PC-3 (cell line): ENCODE data around the gene SSTR5.

ENCODE experiments used
- CTCF ChIP-seq: fragments of 300-600 bp; sonication (generic); conservative IDR thresholded peaks from 2 replicates; pipeline ENCODE4 v1.5.1; 2017; ENCODE audit warnings: antibody characterized with exemption, low read depth, mild to moderate bottlenecking, low read length
- EZH2 ChIP-seq: fragments of 300-600 bp; sonication (generic); IDR thresholded peaks from one replicate; pipeline ENCODE4 v1.6.1; 2017; ENCODE audit warnings: antibody characterized with exemption, mild to moderate bottlenecking, low read length; ENCODE audit not compliant: unreplicated experiment

GRCh38 chr16:1071561-1072225 lies 854 bp upstream of the SSTR5 start:
- TF ChIP-seq CTCF (no peak), EZH2 (no peak)
